ENCODE results near the gene PER3. TPM values are rescaled to one million over a fixed set of nuclear protein-coding genes. Genes with fewer than 3 reads are reported as not detected.

The PER3 gene
- total RNA-seq, 1 donor from 2014 or later = 9.5 TPM

DNA sequence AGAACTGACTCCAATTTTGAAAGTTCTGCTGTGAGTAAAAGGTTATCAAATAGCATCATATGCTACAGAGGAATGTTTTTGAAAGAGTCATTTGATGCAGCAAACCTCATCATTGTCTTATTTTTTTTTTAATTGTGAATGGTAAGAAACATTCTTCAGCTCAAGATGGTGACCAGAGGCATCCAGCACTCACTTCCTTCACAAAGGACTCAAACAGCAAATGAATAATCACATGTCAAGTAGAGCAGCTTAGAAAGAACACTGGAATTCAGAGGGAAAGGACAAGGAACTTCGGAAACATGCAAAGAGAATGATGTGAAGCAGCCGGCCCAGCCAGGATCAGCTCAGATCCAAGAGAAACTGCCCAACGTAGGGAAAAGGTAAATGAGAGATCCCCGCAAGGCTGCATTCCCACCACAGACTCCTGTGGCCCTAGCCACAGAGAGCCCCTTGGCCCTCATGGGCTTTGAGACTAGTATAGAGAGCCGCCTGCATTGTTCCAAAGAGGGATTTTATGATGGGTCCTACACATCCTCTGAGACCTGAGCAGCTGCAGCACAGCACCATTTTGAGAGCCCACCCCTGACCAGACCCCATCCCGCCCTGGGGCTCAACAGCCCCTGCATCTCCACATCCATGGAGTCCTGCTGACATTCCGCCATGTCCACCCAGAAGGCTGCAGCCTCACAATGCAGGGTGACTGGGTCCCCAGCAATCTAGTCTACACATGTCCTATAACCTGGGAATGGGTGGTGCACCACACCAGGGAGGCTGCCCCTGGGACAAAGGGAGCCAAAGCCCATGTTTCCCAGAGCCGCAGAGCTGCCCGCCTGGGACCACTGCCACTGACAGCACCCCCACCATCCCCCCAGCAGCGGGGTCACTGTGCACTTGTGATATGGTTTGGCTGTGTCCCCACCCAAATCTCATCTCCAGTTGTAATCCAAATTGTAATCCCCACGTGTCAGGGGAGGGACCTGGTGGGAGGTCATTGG is 90.0 kb downstream of the PER3 start:
- no peak for DNase-seq

GRCh38 chr1:7878027-7878426 is 93.9 kb downstream of the PER3 start:
- no peak for DNase-seq

DNA sequence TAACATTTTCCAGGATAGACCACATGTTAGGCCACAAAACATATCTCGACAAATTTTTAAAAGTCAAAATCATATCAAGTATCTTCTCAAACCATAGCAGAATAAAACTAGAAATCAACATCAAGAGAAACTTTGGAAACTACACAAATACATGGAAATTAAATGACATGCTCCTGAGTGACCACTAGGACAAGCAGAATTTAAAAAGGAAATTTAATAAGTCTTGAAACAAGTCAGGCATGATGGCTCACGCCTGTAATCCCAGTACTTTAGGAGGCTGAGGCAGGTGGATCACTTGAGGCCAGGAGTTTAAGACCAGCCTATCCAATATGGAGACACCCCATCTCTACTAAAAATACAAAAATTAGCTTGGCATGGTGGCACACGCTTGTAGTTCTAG is 95.1 kb downstream of the PER3 start:
- DNase-seq = no peak

DNA sequence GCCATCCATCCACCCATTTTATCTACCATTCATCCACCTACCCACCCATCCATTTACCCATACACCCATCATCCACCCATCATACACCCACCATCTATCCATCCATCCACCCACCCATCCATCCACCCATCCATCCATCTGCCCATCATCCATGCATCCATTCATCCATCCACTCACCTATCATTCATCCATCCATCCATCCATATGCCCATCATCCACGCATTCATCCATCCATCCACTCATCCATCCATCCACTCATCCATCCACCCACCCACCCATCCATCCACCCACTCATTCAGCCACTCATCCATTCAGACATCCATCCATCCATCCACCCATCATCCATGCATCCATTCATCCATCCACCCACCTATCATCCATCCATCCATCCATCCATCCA is 100.7 kb downstream of the PER3 start:
- DNase-seq = no peak

DNA sequence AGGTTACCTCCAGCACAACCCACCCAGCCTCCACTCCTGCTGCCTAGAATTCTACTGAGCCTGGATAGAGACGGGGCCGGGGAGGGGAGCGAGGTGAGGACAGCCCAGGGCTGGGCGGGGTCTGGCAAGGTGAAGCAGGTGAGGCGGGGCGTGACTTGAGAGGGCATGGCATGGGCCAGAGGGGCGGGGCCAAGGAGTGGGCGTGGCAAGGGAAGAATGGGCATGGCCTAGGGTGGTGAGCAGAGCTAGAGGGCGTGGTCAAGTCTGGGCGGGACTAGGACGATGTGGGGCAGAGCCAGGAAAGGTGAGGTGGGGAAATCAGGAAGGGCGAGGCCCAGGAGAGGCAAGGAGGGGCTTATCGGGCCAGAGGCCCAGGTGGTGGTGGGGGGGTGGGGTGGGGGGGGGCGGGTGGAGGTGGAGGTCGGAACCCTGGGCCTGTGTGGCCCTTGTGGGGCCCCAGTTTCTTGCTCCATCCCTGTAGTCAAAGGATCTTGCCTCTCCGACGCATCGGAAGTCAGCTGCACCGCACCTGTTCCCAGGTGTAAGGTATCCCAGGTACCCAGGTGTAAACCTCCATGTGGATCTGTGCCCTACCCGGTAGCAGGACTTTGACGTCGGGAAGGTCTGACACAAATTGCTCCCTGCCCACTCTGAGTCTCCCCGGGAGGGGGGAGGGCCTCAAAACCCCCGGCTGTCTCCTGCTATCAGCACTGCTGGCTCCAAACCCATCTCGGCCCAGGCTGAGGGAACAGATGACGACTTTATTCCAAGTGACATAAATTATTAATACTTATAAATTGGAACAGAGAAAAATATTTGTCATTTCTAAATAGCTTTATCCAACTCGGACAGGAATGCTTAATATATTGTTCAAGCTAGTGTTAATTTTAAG is 101.7 kb downstream of the PER3 start:
- no peak for DNase-seq

DNA sequence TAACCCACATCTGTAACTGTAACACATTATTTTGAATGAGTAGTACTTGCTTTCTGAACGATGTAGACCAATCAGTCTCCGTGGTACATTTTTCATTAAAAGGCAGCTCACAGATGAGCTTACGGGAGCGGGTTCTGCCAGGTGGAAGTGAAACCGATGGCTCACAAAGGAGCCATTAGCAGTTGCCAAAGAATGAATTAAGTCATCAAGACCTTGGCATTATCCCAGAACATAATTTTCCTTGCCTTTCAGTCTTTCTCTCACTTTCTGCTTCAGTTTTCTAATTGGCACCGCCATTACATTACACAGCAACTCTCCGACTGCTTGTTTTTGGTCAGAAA is 102.3 kb downstream of the PER3 start:
- peak; percentile 30 for DNase-seq

- DNase-seq = no peak
Measured at GRCh38 chr1:7888248-7889081, 104.4 kb downstream of the PER3 start.

GRCh38 chr1:7890853-7891252 is 106.8 kb downstream of the PER3 start:
- no peak for DNase-seq

GRCh38 chr1:7891804-7892203 is 107.7 kb downstream of the PER3 start:
- DNase-seq = no peak

- DNase-seq = no peak
Measured at GRCh38 chr1:7893529-7894180, 109.6 kb downstream of the PER3 start.

Other genes with a start within 250 kb of the PER3 start
- 75.1 TPM for gene VAMP3, start 13.0 kb upstream of the PER3 start, total RNA-seq
- not detected for gene UTS2, start 68.8 kb downstream of the PER3 start, total RNA-seq
- not detected for gene TNFRSF9, start 156.5 kb downstream of the PER3 start, total RNA-seq
- 212 TPM for gene PARK7, start 177.4 kb downstream of the PER3 start, total RNA-seq
- 18.0 TPM for gene ERRFI1, start 242.0 kb downstream of the PER3 start, total RNA-seq

Measured in tongue (tissue), 2 donors.